ENCODE data around the gene BTBD18.

BTBD18 gene
- 0 to 0.09 (median 0) reads per million in 4 experiments for total RNA-seq

GRCh38 chr11:57751676-57752253, at the start of gene BTBD18:
BTBD18 (minus strand) TSS chr11:57751819; CDS start chr11:57751188, 631 bp downstream.
- DNase-seq, result no peak

GRCh38 chr11:57801183-57801485, 49.5 kb upstream of the BTBD18 start:
- no peak for DNase-seq

- DNase-seq, result no peak
These were observed 49.0 kb upstream of the BTBD18 start for GRCh38 chr11:57800444-57801182.

GRCh38 chr11:57798905-57799559, 47.4 kb upstream of the BTBD18 start:
- no peak for DNase-seq

GRCh38 chr11:57793351-57794115, 41.9 kb upstream of the BTBD18 start:
- no peak for DNase-seq

- no peak for DNase-seq
These were observed 41.3 kb upstream of the BTBD18 start for GRCh38 chr11:57792870-57793269.

- peak; percentile 68 for DNase-seq
These were observed 40.5 kb upstream of the BTBD18 start for GRCh38 chr11:57792060-57792541.

GRCh38 chr11:57791321-57792059, 39.9 kb upstream of the BTBD18 start:
- DNase-seq, result no peak

GRCh38 chr11:57788703-57789088, 37.1 kb upstream of the BTBD18 start:
- no peak for DNase-seq

GRCh38 chr11:57787920-57788702, 36.5 kb upstream of the BTBD18 start:
- no peak for DNase-seq

- no peak for DNase-seq
These were observed 35.5 kb upstream of the BTBD18 start for GRCh38 chr11:57787006-57787604.

GRCh38 chr11:57786436-57786835, 34.8 kb upstream of the BTBD18 start:
- DNase-seq, result no peak

- no peak for DNase-seq
These were observed 33.5 kb upstream of the BTBD18 start for GRCh38 chr11:57785072-57785471.

GRCh38 chr11:57781529-57781943, 29.9 kb upstream of the BTBD18 start:
- DNase-seq, result no peak

- no peak for DNase-seq
These were observed 27.7 kb upstream of the BTBD18 start for GRCh38 chr11:57779276-57779675.

GRCh38 chr11:57778318-57779037, 26.9 kb upstream of the BTBD18 start:
- no peak for DNase-seq

GRCh38 chr11:57777969-57778317, 26.3 kb upstream of the BTBD18 start:
- no peak for DNase-seq

- DNase-seq, result no peak
These were observed 25.1 kb upstream of the BTBD18 start for GRCh38 chr11:57776577-57777210.

- no peak for DNase-seq
These were observed 24.5 kb upstream of the BTBD18 start for GRCh38 chr11:57776031-57776521.

- no peak for DNase-seq
These were observed 23.9 kb upstream of the BTBD18 start for GRCh38 chr11:57775491-57775890.
